Measurements from ENCODE around the gene AHNAK.
"Not testable (repeated sequence)": the region's sequence is repeated elsewhere in the genome, so short reads cannot be mapped to it uniquely, and the experiment has no call there.

The AHNAK gene

GRCh38 chr11:62573006-62573591 lies 26.5 kb upstream of the AHNAK start:
- TF ChIP-seq CTCF (conservative IDR thresholded peaks at IDR 0.05; ENCODE audit: low read depth): no peak
- CTCF ChIA-PET: interaction anchor here (0.7 to 0.8 kb wide), 3 partner anchors 18 to 149 kb away, joined by 3 read pairs; partner anchors contain the start of gene TUT1
- POLR2A ChIA-PET (ENCODE audit: low non-redundant PET): interaction anchor here (0.5 to 1.9 kb wide), 9 partner anchors 9 to 314 kb away, joined by 3 to 12 read pairs (median 4); partner anchors contain the start of genes AHNAK, LBHD1, TUT1 and UQCC3
- peak overlapping the region; percentile 86 for H3K27ac ChIP-seq
- DNase-seq (ENCODE audit: low spot score): peak; percentile 29

GRCh38 chr11:62572431-62572830 lies 25.8 kb upstream of the AHNAK start:
- ChIA-PET CTCF (interaction anchor here (0.7 kb wide), 2 partner anchors 19 to 28 kb away, joined by 3 read pairs; partner anchors contain the start of gene TUT1), POLR2A (ENCODE audit: low non-redundant PET) (interaction anchor here (0.5 to 1.0 kb wide), 2 partner anchors 19 to 315 kb away, joined by 3 to 4 read pairs; partner anchors contain the start of gene TUT1)
- DNase-seq (ENCODE audit: low spot score): no peak
- peak overlapping the region; percentile 86 for H3K27ac ChIP-seq
- TF ChIP-seq CTCF (conservative IDR thresholded peaks at IDR 0.05; ENCODE audit: low read depth): no peak

GRCh38 chr11:62571493-62571892 lies 24.9 kb upstream of the AHNAK start:
- peak overlapping the region; percentile 62 for H3K27ac ChIP-seq
- POLR2A ChIA-PET (ENCODE audit: low non-redundant PET): interaction anchor here (1.2 kb wide), 1 partner anchor 20 kb away, joined by 3 read pairs; the partner anchor contains the start of gene TUT1

GRCh38 chr11:62570903-62571302 lies 24.3 kb upstream of the AHNAK start:
- DNase-seq (ENCODE audit: low spot score); CTCF ChIA-PET: not testable (repeated sequence)
- peak overlapping the region; percentile 51 for H3K27ac ChIP-seq
- POLR2A ChIA-PET (ENCODE audit: low non-redundant PET): interaction anchor here (1.2 kb wide), 1 partner anchor 21 kb away, joined by 3 read pairs; the partner anchor contains the start of gene TUT1

More at GRCh38 chr11:62571493-62571892, 24.9 kb upstream of the AHNAK start:
- DNase-seq (ENCODE audit: low spot score); CTCF ChIA-PET: not testable (repeated sequence)

- DNase-seq (ENCODE audit: low spot score): no peak
- TF ChIP-seq CTCF (conservative IDR thresholded peaks at IDR 0.05; ENCODE audit: low read depth): no peak
- H3K27ac ChIP-seq: 0 out of 2 replicates have a peak overlapping the region, but pooled peaks have one; percentile 51
- CTCF ChIA-PET: interaction anchor here (0.6 to 0.9 kb wide), 3 partner anchors 33 to 1380 kb away, joined by 3 to 4 read pairs (median 3); no protein-coding TSS in a partner anchor
- POLR2A ChIA-PET (ENCODE audit: low non-redundant PET): no interaction called here
These were observed 23.0 kb upstream of the AHNAK start for GRCh38 chr11:62569611-62570010.

- H3K27ac ChIP-seq: peak overlapping the region; percentile 59
- POLR2A ChIA-PET (ENCODE audit: low non-redundant PET): no interaction called here
- CTCF ChIA-PET: interaction anchor here (0.6 kb wide), 1 partner anchor 770 kb away, joined by 3 read pairs; no protein-coding TSS in a partner anchor
- TF ChIP-seq CTCF (conservative IDR thresholded peaks at IDR 0.05; ENCODE audit: low read depth): no peak
- no peak for DNase-seq (ENCODE audit: low spot score)
These were observed 20.5 kb upstream of the AHNAK start for GRCh38 chr11:62567018-62567633.

- CTCF ChIA-PET: interaction anchor here (1.0 kb wide), 1 partner anchor 23 kb away, joined by 3 read pairs; no protein-coding TSS in a partner anchor
- no peak for DNase-seq (ENCODE audit: low spot score)
- H3K27ac ChIP-seq: peak overlapping the region; percentile 59
- no peak for TF ChIP-seq CTCF (conservative IDR thresholded peaks at IDR 0.05; ENCODE audit: low read depth)
- POLR2A ChIA-PET (ENCODE audit: low non-redundant PET): no interaction called here
These were observed 19.6 kb upstream of the AHNAK start for GRCh38 chr11:62566247-62566646.

All from RWPE1 (cell line).